Neural progenitor cell (in vitro differentiated cells): ENCODE results near the gene SMIM41. TPM values are rescaled to one million over a fixed set of nuclear protein-coding genes. Genes with fewer than 3 reads are reported as not detected.

Source experiments
- DNase-seq: peaks from one replicate; pipeline ENCODE4 v3.0.0-alpha.2; 2016; ENCODE audit warnings: low spot score
- H2AFZ ChIP-seq: fragments of 200-600 bp; sonication (generic); replicated peaks from 2 replicates; pipeline ENCODE4 v1.6.1; 2016; ENCODE audit warnings: antibody characterized with exemption
- H3F3A ChIP-seq: fragments of 200-600 bp; sonication (generic); 2 replicates; pipeline ENCODE4 v1.6.1; 2016; ENCODE audit warnings: antibody characterized with exemption, low read depth
- H3K27ac ChIP-seq: fragments of 200-600 bp; sonication (generic); 2 replicates; pipeline ENCODE4 v1.5.1; 2016; ENCODE audit warnings: mild to moderate bottlenecking
- H3K27me3 ChIP-seq: fragments of 200-600 bp; sonication (generic); 2 replicates; pipeline ENCODE4 v1.6.1; 2016; ENCODE audit warnings: mild to moderate bottlenecking, moderate library complexity
- H3K36me3 ChIP-seq: fragments of 200-600 bp; sonication (generic); 2 replicates; pipeline ENCODE4 v1.5.1; 2016
- H3K4me1 ChIP-seq: fragments of 200-600 bp; sonication (generic); 2 replicates; pipeline ENCODE4 v1.6.1; 2016; ENCODE audit warnings: mixed run types
- H3K4me2 ChIP-seq: fragments of 200-600 bp; sonication (generic); 2 replicates; pipeline ENCODE4 v1.6.1; 2016
- H3K4me3 ChIP-seq: fragments of 200-600 bp; sonication (generic); 2 replicates; pipeline ENCODE4 v1.5.1; 2016
- H3K79me2 ChIP-seq: fragments of 200-600 bp; sonication (generic); 2 replicates; pipeline ENCODE4 v1.6.1; 2016; ENCODE audit warnings: low read depth
- H3K9ac ChIP-seq: fragments of 200-600 bp; sonication (generic); 2 replicates; pipeline ENCODE4 v1.6.1; 2016
- H3K9me3 ChIP-seq: fragments of 200-600 bp; sonication (generic); 2 replicates; pipeline ENCODE4 v1.5.1; 2016; ENCODE audit warnings: low read depth
- H4K20me1 ChIP-seq: fragments of 200-600 bp; sonication (generic); 2 replicates; pipeline ENCODE4 v1.6.1; 2016; ENCODE audit warnings: low read depth
- H3K27ac Mint-ChIP-seq: 3 replicates; pipeline ENCODE4 v1.8.0; 2021; ENCODE audit warnings: mixed read lengths
- H3K27me3 Mint-ChIP-seq: 2 replicates; pipeline ENCODE4 v1.8.0; 2022; ENCODE audit warnings: low read depth, mild to moderate bottlenecking, inconsistent platforms, moderate library complexity, mixed read lengths; ENCODE audit not compliant: insufficient read depth
- H3K36me3 Mint-ChIP-seq: 3 replicates; pipeline ENCODE4 v1.8.0; 2021; ENCODE audit warnings: mixed read lengths
- H3K4me1 Mint-ChIP-seq: 3 replicates; pipeline ENCODE4 v1.8.0; 2021; ENCODE audit warnings: mixed read lengths
- H3K4me3 Mint-ChIP-seq: 3 replicates; pipeline ENCODE4 v1.8.0; 2021; ENCODE audit warnings: mild to moderate bottlenecking, moderate library complexity, mixed read lengths
- H3K9me3 Mint-ChIP-seq: 3 replicates; pipeline ENCODE4 v1.8.0; 2020; ENCODE audit warnings: mixed read lengths
- EZH2 ChIP-seq: fragments of 200-600 bp; sonication (generic); IDR thresholded peaks from 2 replicates; pipeline ENCODE4 v1.6.1; 2017; ENCODE audit warnings: antibody characterized with exemption, mild to moderate bottlenecking, moderate library complexity
- EZH2phosphoT487 ChIP-seq: fragments of 200-600 bp; sonication (generic); IDR thresholded peaks from 2 replicates; pipeline ENCODE4 v1.6.1; 2017; ENCODE audit warnings: antibody characterized with exemption
- total RNA-seq: library from RNA; depleted of rRNA; stranded (reverse); fragments of >200 nt; gene quantifications from 2 replicates; pipeline ENCODE4 v1.2.3, GENCODE V29; 2015; ENCODE audit warnings: low replicate concordance
- TF ChIP-seq, protein P1 (sequence below): fragments of 200-600 bp; sonication (generic); IDR thresholded peaks from 2 replicates; pipeline ENCODE4 v1.5.1; 2017; ENCODE audit warnings: antibody characterized with exemption, mild to moderate bottlenecking

Gene SMIM41
- total RNA-seq, 1 donor from 2014 or later, result not detected

DNA sequence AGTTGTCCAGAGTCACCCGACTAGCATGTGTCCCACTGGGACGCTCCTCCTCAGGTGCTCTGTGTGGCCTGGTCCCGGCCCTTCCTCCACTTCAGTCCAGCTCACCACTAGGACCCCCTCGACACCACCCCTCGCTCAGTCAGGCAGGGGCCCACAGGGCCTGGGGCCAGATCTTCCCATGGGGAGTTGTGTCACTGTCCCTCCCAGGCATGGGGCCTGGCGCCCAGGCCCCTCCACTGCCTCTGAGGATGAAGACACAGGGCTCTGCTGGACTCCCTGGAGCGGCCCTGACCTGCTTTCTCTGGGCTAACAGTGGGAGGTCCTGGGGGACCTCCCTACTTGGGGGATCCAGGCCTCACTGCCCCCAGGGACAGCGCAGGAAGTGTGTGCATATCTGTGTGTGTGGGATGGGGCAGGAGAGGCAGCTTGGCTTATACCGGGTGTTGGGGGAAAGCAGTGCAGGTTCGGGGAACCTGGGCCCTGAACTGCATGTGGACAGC is 68.5 kb downstream of the SMIM41 start:
- Histone ChIP-seq H3K4me3 (no peak overlapping the region), H3K36me3 (no peaks in the 10 kb centered on the region), H3K27ac (no peak overlapping the region), H3K9ac (no peak overlapping the region), H4K20me1 (no peaks in the 10 kb centered on the region), H3K79me2 (no peaks in the 10 kb centered on the region), H3K27me3 (peaks cover 8% of the 10 kb centered on the region), H2AFZ (no peak overlapping the region), H3F3A (no peaks in the 10 kb centered on the region), H3K4me2 (no peak overlapping the region), H3K9me3 (no peaks in the 10 kb centered on the region), H3K4me1 (peaks cover 16% of the 10 kb centered on the region)
- no peaks in the 10 kb centered on the region for H3K36me3 Mint-ChIP-seq
- no peak overlapping the region for H3K4me3 Mint-ChIP-seq
- no peak for DNase-seq
- H3K9me3 Mint-ChIP-seq, result no peaks in the 10 kb centered on the region
- no peak overlapping the region for H3K27ac Mint-ChIP-seq
- peaks cover 11% of the 10 kb centered on the region for H3K27me3 Mint-ChIP-seq
- peaks cover 34% of the 10 kb centered on the region for H3K4me1 Mint-ChIP-seq
- no peak for TF ChIP-seq EZH2
- TF ChIP-seq, protein P1, sequence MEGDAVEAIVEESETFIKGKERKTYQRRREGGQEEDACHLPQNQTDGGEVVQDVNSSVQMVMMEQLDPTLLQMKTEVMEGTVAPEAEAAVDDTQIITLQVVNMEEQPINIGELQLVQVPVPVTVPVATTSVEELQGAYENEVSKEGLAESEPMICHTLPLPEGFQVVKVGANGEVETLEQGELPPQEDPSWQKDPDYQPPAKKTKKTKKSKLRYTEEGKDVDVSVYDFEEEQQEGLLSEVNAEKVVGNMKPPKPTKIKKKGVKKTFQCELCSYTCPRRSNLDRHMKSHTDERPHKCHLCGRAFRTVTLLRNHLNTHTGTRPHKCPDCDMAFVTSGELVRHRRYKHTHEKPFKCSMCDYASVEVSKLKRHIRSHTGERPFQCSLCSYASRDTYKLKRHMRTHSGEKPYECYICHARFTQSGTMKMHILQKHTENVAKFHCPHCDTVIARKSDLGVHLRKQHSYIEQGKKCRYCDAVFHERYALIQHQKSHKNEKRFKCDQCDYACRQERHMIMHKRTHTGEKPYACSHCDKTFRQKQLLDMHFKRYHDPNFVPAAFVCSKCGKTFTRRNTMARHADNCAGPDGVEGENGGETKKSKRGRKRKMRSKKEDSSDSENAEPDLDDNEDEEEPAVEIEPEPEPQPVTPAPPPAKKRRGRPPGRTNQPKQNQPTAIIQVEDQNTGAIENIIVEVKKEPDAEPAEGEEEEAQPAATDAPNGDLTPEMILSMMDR, result no peak

DNA sequence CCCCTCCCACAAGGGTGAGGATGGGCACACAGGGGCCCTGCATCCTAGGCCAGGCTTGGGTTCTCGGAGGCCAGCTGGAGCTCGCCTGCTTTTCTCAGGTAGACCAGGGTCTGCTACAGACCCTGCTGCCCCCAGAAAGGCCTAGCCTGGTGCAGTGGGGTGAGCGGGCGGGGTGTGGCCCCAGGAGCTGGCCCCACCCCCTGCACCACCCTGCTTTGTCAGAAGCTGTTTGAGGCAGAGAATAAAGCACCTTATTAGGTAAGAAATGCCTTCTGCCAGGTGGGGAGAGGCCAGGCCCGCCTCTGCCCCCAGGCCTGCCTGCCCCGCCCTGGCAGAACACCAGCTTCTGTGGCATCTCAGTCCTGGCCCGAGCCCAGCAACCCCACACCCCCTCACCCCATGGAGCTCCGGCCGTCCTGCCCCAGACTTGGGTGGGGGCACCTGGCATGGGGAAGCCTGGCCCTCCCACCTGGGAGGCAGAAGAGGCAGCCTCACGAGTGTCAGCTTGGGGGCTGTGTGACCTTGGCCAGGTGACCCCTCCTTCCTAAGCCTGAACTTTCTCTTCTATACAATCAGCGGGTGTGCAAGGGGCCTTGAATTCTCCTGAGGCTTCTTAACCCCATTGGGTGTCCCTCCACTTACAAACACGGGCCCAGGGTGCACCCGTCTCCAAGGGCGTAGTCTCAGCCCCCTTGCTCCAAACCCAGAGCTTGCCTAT is 69.1 kb downstream of the SMIM41 start:
- Histone ChIP-seq H3K9ac (no peak overlapping the region), H3K27ac (no peak overlapping the region), H4K20me1 (no peaks in the 10 kb centered on the region), H2AFZ (no peak overlapping the region), H3K9me3 (no peaks in the 10 kb centered on the region), H3K36me3 (no peaks in the 10 kb centered on the region), H3K4me2 (no peak overlapping the region), H3K27me3 (peaks cover 9% of the 10 kb centered on the region), H3K4me3 (no peak overlapping the region), H3F3A (no peaks in the 10 kb centered on the region), H3K4me1 (peaks cover 16% of the 10 kb centered on the region), H3K79me2 (no peaks in the 10 kb centered on the region)
- no peaks in the 10 kb centered on the region for H3K9me3 Mint-ChIP-seq
- H3K27me3 Mint-ChIP-seq, result peaks cover 11% of the 10 kb centered on the region
- H3K4me3 Mint-ChIP-seq, result no peak overlapping the region
- DNase-seq, result no peak
- no peaks in the 10 kb centered on the region for H3K36me3 Mint-ChIP-seq
- TF ChIP-seq EZH2 (no peak), EZH2phosphoT487 (no peak)
- TF ChIP-seq, protein P1, result no peak
- peaks cover 30% of the 10 kb centered on the region for H3K4me1 Mint-ChIP-seq
- H3K27ac Mint-ChIP-seq, result no peak overlapping the region

GRCh38 chr12:52149182-52149641 is 69.7 kb downstream of the SMIM41 start:
- Histone ChIP-seq H3K4me2 (no peak overlapping the region), H3K4me3 (no peak overlapping the region), H3K4me1 (peaks cover 16% of the 10 kb centered on the region), H4K20me1 (no peaks in the 10 kb centered on the region), H2AFZ (no peak overlapping the region), H3K79me2 (no peaks in the 10 kb centered on the region), H3K9me3 (no peaks in the 10 kb centered on the region), H3K27me3 (peaks cover 9% of the 10 kb centered on the region), H3K9ac (no peak overlapping the region), H3K27ac (no peak overlapping the region), H3F3A (no peaks in the 10 kb centered on the region), H3K36me3 (no peaks in the 10 kb centered on the region)
- no peaks in the 10 kb centered on the region for H3K36me3 Mint-ChIP-seq
- TF ChIP-seq EZH2phosphoT487, result no peak
- TF ChIP-seq, protein P1, result no peak
- no peak overlapping the region for H3K27ac Mint-ChIP-seq
- no peak for DNase-seq
- peaks cover 11% of the 10 kb centered on the region for H3K27me3 Mint-ChIP-seq
- H3K4me3 Mint-ChIP-seq, result no peak overlapping the region
- peaks cover 28% of the 10 kb centered on the region for H3K4me1 Mint-ChIP-seq
- H3K9me3 Mint-ChIP-seq, result no peaks in the 10 kb centered on the region
